ENCODE data around the gene CRYGB.

DNA sequence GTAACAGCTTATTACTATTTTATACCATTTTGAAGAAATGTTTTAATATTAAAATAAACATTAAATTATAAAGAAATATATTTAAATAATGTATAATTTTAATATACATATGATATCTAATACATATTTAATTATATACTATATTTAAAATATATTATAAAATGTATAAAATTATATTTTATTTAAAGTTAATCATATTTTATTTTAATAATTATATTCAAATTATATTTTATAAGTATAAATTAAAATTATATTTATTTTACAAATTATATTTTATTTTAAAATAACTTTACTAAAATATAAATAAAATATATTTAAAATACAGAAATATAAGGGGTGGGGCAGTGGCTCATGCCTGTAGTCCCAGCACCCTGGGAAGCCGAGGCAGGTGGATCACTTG is 23.7 kb downstream of the CRYGB start:
- TF ChIP-seq ZNF391 (tag by site-specific recombination; IDR thresholded peaks at IDR 0.05; ENCODE audit: borderline replicate concordance, low read depth) (no peak), ZNF398 (tag by site-specific recombination; IDR thresholded peaks at IDR 0.05) (no peak), ZNF423 (tag by site-specific recombination; IDR thresholded peaks at IDR 0.05) (no peak), ZNF394 (tag by site-specific recombination; IDR thresholded peaks at IDR 0.05; ENCODE audit: borderline replicate concordance) (no peak), ZNF138 (tag by site-specific recombination; IDR thresholded peaks at IDR 0.05; ENCODE audit: borderline replicate concordance) (no peak), ZNF473 (tag by site-specific recombination; IDR thresholded peaks at IDR 0.05) (no peak), ZNF266 (tag by site-specific recombination; IDR thresholded peaks at IDR 0.05; ENCODE audit: low read depth) (no peak), ZNF146 (tag by site-specific recombination; IDR thresholded peaks at IDR 0.05) (no peak), ZBTB17 (tag by site-specific recombination; IDR thresholded peaks at IDR 0.05) (no peak), ZNF10 (tag by site-specific recombination; IDR thresholded peaks at IDR 0.05) (no peak)
- TF ChIP-seq, protein P1, sequence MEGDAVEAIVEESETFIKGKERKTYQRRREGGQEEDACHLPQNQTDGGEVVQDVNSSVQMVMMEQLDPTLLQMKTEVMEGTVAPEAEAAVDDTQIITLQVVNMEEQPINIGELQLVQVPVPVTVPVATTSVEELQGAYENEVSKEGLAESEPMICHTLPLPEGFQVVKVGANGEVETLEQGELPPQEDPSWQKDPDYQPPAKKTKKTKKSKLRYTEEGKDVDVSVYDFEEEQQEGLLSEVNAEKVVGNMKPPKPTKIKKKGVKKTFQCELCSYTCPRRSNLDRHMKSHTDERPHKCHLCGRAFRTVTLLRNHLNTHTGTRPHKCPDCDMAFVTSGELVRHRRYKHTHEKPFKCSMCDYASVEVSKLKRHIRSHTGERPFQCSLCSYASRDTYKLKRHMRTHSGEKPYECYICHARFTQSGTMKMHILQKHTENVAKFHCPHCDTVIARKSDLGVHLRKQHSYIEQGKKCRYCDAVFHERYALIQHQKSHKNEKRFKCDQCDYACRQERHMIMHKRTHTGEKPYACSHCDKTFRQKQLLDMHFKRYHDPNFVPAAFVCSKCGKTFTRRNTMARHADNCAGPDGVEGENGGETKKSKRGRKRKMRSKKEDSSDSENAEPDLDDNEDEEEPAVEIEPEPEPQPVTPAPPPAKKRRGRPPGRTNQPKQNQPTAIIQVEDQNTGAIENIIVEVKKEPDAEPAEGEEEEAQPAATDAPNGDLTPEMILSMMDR (tag by site-specific recombination; IDR thresholded peaks at IDR 0.05), result no peak
- TF ChIP-seq, protein P2, sequence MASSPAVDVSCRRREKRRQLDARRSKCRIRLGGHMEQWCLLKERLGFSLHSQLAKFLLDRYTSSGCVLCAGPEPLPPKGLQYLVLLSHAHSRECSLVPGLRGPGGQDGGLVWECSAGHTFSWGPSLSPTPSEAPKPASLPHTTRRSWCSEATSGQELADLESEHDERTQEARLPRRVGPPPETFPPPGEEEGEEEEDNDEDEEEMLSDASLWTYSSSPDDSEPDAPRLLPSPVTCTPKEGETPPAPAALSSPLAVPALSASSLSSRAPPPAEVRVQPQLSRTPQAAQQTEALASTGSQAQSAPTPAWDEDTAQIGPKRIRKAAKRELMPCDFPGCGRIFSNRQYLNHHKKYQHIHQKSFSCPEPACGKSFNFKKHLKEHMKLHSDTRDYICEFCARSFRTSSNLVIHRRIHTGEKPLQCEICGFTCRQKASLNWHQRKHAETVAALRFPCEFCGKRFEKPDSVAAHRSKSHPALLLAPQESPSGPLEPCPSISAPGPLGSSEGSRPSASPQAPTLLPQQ (tag by site-specific recombination; IDR thresholded peaks at IDR 0.05), result no peak
- TF ChIP-seq, protein P3, sequence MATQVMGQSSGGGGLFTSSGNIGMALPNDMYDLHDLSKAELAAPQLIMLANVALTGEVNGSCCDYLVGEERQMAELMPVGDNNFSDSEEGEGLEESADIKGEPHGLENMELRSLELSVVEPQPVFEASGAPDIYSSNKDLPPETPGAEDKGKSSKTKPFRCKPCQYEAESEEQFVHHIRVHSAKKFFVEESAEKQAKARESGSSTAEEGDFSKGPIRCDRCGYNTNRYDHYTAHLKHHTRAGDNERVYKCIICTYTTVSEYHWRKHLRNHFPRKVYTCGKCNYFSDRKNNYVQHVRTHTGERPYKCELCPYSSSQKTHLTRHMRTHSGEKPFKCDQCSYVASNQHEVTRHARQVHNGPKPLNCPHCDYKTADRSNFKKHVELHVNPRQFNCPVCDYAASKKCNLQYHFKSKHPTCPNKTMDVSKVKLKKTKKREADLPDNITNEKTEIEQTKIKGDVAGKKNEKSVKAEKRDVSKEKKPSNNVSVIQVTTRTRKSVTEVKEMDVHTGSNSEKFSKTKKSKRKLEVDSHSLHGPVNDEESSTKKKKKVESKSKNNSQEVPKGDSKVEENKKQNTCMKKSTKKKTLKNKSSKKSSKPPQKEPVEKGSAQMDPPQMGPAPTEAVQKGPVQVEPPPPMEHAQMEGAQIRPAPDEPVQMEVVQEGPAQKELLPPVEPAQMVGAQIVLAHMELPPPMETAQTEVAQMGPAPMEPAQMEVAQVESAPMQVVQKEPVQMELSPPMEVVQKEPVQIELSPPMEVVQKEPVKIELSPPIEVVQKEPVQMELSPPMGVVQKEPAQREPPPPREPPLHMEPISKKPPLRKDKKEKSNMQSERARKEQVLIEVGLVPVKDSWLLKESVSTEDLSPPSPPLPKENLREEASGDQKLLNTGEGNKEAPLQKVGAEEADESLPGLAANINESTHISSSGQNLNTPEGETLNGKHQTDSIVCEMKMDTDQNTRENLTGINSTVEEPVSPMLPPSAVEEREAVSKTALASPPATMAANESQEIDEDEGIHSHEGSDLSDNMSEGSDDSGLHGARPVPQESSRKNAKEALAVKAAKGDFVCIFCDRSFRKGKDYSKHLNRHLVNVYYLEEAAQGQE (tag by site-specific recombination; IDR thresholded peaks at IDR 0.05), result no peak

Measured in HEK293 (cell line).